ENCODE data around the gene GLS. TPM values are rescaled to one million over a fixed set of nuclear protein-coding genes. Genes with fewer than 3 reads are reported as not detected.

Gene GLS
- total RNA-seq, 2 donors from 2014 or later = 47.2 to 99.3 TPM

GRCh38 chr2:190896477-190896876, 15.9 kb downstream of the GLS start:
- no peaks in the 10 kb centered on the region for H3K27me3 ChIP-seq (ENCODE audit: control insufficient read depth, insufficient read depth, low read length, poor library complexity, severe bottlenecking)
- no peaks in the 10 kb centered on the region for H3K9me3 Mint-ChIP-seq
- no peak for TF ChIP-seq CTCF (conservative IDR thresholded peaks at IDR 0.05)
- H3K9me3 ChIP-seq (ENCODE audit: control insufficient read depth, low read length) = no peaks in the 10 kb centered on the region
- no peak for DNase-seq
- H3K36me3 Mint-ChIP-seq (ENCODE audit: low read depth) = peaks cover 13% of the 10 kb centered on the region
- no peak overlapping the region for H3K9ac ChIP-seq (ENCODE audit: extremely low read depth, low read length, poor library complexity, severe bottlenecking)
- peaks cover 2% of the 10 kb centered on the region for H3K4me1 ChIP-seq (ENCODE audit: control insufficient read depth, insufficient read depth, low read length)
- no peaks in the 10 kb centered on the region for H3K27me3 Mint-ChIP-seq (ENCODE audit: insufficient read depth)
- H3K4me3 Mint-ChIP-seq = no peak overlapping the region
- H3K36me3 ChIP-seq (ENCODE audit: control insufficient read depth, insufficient read depth, low read length) = peaks cover 49% of the 10 kb centered on the region
- H3K4me3 ChIP-seq (ENCODE audit: low read length) = no peak overlapping the region
- 80 to 83% methylated on average over 2 to 4 of the region's 4 CpGs for WGBS, 2 experiments (ENCODE audit: insufficient coverage in 1 of 2, insufficient read length in 1 of 2)
- H3K27ac Mint-ChIP-seq = peak overlapping the region; percentile 76
- H3K27ac ChIP-seq (ENCODE audit: low read depth, low read length) = no peak overlapping the region
- peaks cover 19% of the 10 kb centered on the region for H3K4me1 Mint-ChIP-seq

- Mint-ChIP-seq H3K27ac (no peak overlapping the region), H3K4me3 (no peak overlapping the region), H3K4me1 (no peaks in the 10 kb centered on the region), H3K36me3 (ENCODE audit: low read depth) (peaks cover 28% of the 10 kb centered on the region), H3K27me3 (ENCODE audit: insufficient read depth) (no peaks in the 10 kb centered on the region), H3K9me3 (no peaks in the 10 kb centered on the region)
- no peak for DNase-seq
- Histone ChIP-seq H3K9ac (ENCODE audit: extremely low read depth, low read length, poor library complexity, severe bottlenecking) (no peak overlapping the region), H3K4me3 (ENCODE audit: low read length) (no peak overlapping the region), H3K9me3 (ENCODE audit: control insufficient read depth, low read length) (no peaks in the 10 kb centered on the region), H3K27me3 (ENCODE audit: control insufficient read depth, insufficient read depth, low read length, poor library complexity, severe bottlenecking) (no peaks in the 10 kb centered on the region), H3K27ac (ENCODE audit: low read depth, low read length) (no peak overlapping the region), H3K4me1 (ENCODE audit: control insufficient read depth, insufficient read depth, low read length) (no peaks in the 10 kb centered on the region), H3K36me3 (ENCODE audit: control insufficient read depth, insufficient read depth, low read length) (peaks cover 69% of the 10 kb centered on the region)
- 100% methylated on average over 1 of the region's 1 CpG; no CpG with 5 or more reads in 1 of the 2 experiments for WGBS, 2 experiments (ENCODE audit: insufficient coverage in 1 of 2, insufficient read length in 1 of 2)
- no peak for TF ChIP-seq CTCF (conservative IDR thresholded peaks at IDR 0.05)
Observed at GRCh38 chr2:190903693-190904450, 23.3 kb downstream of the GLS start.

- 93 to 100% methylated on average over 2 of the region's 3 CpGs for WGBS, 2 experiments (ENCODE audit: insufficient coverage in 1 of 2, insufficient read length in 1 of 2)
- no peak overlapping the region for H3K4me3 ChIP-seq (ENCODE audit: low read length)
- no peaks in the 10 kb centered on the region for H3K9me3 Mint-ChIP-seq
- H3K4me1 Mint-ChIP-seq = no peaks in the 10 kb centered on the region
- H3K36me3 Mint-ChIP-seq (ENCODE audit: low read depth) = peaks cover 31% of the 10 kb centered on the region
- no peaks in the 10 kb centered on the region for H3K27me3 Mint-ChIP-seq (ENCODE audit: insufficient read depth)
- no peak overlapping the region for H3K27ac ChIP-seq (ENCODE audit: low read depth, low read length)
- no peak for TF ChIP-seq CTCF (conservative IDR thresholded peaks at IDR 0.05)
- H3K27me3 ChIP-seq (ENCODE audit: control insufficient read depth, insufficient read depth, low read length, poor library complexity, severe bottlenecking) = no peaks in the 10 kb centered on the region
- no peak overlapping the region for H3K9ac ChIP-seq (ENCODE audit: extremely low read depth, low read length, poor library complexity, severe bottlenecking)
- peaks cover 71% of the 10 kb centered on the region for H3K36me3 ChIP-seq (ENCODE audit: control insufficient read depth, insufficient read depth, low read length)
- no peak overlapping the region for H3K4me3 Mint-ChIP-seq
- no peak overlapping the region for H3K27ac Mint-ChIP-seq
- no peaks in the 10 kb centered on the region for H3K4me1 ChIP-seq (ENCODE audit: control insufficient read depth, insufficient read depth, low read length)
- DNase-seq = no peak
- no peaks in the 10 kb centered on the region for H3K9me3 ChIP-seq (ENCODE audit: control insufficient read depth, low read length)
Observed at GRCh38 chr2:190904640-190905261, 24.1 kb downstream of the GLS start.

All from endodermal cell (in vitro differentiated cells).